Thyroid gland (tissue), 4 donors: Measurements from ENCODE around the gene CTNNBL1. TPM values are rescaled to one million over a fixed set of nuclear protein-coding genes. Genes with fewer than 3 reads are reported as not detected.
"Not testable (repeated sequence)": the region's sequence is repeated elsewhere in the genome, so short reads cannot be mapped to it uniquely, and the experiment has no call there.

Source experiments
- DNase-seq, 2 donors: peaks; one replicate each; pipeline ENCODE4 v3.0.0-alpha.2; 2019
- H3K27ac ChIP-seq, 3 donors: fragments of 200-600 bp; sonication (generic); 1 replicate in 2 of 3; 2 replicates in 1 of 3; pipeline ENCODE4 v1.5.1; 2016 to 2019; ENCODE audit warnings: mild to moderate bottlenecking in 1 of 3, moderate library complexity in 1 of 3
- H3K27me3 ChIP-seq: fragments of 200-600 bp; sonication (generic); one replicate; pipeline ENCODE4 v1.5.1; 2019
- H3K36me3 ChIP-seq, 2 donors: fragments of 200-600 bp; sonication (generic); one replicate each; pipeline ENCODE4 v1.5.1; 2016 to 2019
- H3K4me1 ChIP-seq, 2 donors: fragments of 200-600 bp; sonication (generic); one replicate each; pipeline ENCODE4 v1.5.1; 2017 to 2019
- H3K4me3 ChIP-seq, 3 donors: fragments of 200-600 bp; sonication (generic); replicated peaks in 1 of 3; 1 replicate in 2 of 3; 2 replicates in 1 of 3; pipeline ENCODE4 v1.5.1; 2016; ENCODE audit warnings: mild to moderate bottlenecking in 1 of 3
- H3K9me3 ChIP-seq: fragments of 200-600 bp; sonication (generic); one replicate; pipeline ENCODE4 v1.5.1; 2017
- POLR2A ChIP-seq, 2 donors: fragments of 450-650 bp; IDR thresholded peaks; one replicate each; pipeline ENCODE4 v1.6.1; 2017; ENCODE audit warnings: antibody characterized with exemption in 2 of 2, mild to moderate bottlenecking in 2 of 2, moderate library complexity in 1 of 2
- whole genome bisulfite sequencing, 2 donors: methylation state at CpG; one replicate each; pipeline ENCODE4 v1.1.5; 2017; 5-methylcytosine and 5-hydroxymethylcytosine counted together
- intact Hi-C: fragments of 100-400 bp; cut with DNase I; formaldehyde crosslinking; loops from one replicate; pipeline ENCODE4 v1.15.1; 2023
- total RNA-seq, 4 donors: library from RNA; depleted of rRNA; stranded (reverse); fragments of >200 nt; gene quantifications; one replicate each; pipeline ENCODE4 v1.2.3, GENCODE V29; 2016
- TF ChIP-seq, protein P1 (sequence below), 6 experiments: fragments of 200-600 bp in 3 of 6; fragments of 450-650 bp in 3 of 6; sonication (generic) in 3 of 6; IDR thresholded peaks; one replicate each; pipeline ENCODE4 v1.5.1; 2016 to 2019; ENCODE audit warnings: antibody characterized with exemption in 6 of 6, mild to moderate bottlenecking in 2 of 6, inconsistent platforms in 1 of 6, moderate library complexity in 1 of 6

CTNNBL1 gene
- total RNA-seq, 4 donors from 2014 or later = 22.3 to 31.2 (median 24.6) TPM

- TF ChIP-seq POLR2A (IDR thresholded peaks at IDR 0.05) = no peak
- TF ChIP-seq, protein P1, sequence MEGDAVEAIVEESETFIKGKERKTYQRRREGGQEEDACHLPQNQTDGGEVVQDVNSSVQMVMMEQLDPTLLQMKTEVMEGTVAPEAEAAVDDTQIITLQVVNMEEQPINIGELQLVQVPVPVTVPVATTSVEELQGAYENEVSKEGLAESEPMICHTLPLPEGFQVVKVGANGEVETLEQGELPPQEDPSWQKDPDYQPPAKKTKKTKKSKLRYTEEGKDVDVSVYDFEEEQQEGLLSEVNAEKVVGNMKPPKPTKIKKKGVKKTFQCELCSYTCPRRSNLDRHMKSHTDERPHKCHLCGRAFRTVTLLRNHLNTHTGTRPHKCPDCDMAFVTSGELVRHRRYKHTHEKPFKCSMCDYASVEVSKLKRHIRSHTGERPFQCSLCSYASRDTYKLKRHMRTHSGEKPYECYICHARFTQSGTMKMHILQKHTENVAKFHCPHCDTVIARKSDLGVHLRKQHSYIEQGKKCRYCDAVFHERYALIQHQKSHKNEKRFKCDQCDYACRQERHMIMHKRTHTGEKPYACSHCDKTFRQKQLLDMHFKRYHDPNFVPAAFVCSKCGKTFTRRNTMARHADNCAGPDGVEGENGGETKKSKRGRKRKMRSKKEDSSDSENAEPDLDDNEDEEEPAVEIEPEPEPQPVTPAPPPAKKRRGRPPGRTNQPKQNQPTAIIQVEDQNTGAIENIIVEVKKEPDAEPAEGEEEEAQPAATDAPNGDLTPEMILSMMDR (IDR thresholded peaks at IDR 0.05) = no peak
- H3K27ac ChIP-seq = no peak overlapping the region
- no peak for DNase-seq
- H3K36me3 ChIP-seq = no peaks in the 10 kb centered on the region
- H3K27me3 ChIP-seq = no peaks in the 10 kb centered on the region
- WGBS, 2 donors = 67 to 80% methylated on average over 6 of the region's 6 CpGs
- intact Hi-C loops = no loop called here
- H3K4me1 ChIP-seq = no peaks in the 10 kb centered on the region
- no peaks in the 10 kb centered on the region for H3K9me3 ChIP-seq
- no peak overlapping the region for H3K4me3 ChIP-seq
These were observed 32.3 kb upstream of the CTNNBL1 start for GRCh38 chr20:37661519-37661918.

GRCh38 chr20:37662308-37662707, 31.5 kb upstream of the CTNNBL1 start:
- no peak for DNase-seq
- WGBS, 2 donors = 67 to 73% methylated on average over 3 of the region's 3 CpGs
- Histone ChIP-seq H3K4me1 (no peaks in the 10 kb centered on the region), H3K27me3 (no peaks in the 10 kb centered on the region), H3K27ac (no peak overlapping the region), H3K36me3 (no peaks in the 10 kb centered on the region), H3K9me3 (no peaks in the 10 kb centered on the region), H3K4me3 (no peak overlapping the region)
- no peak for TF ChIP-seq POLR2A (IDR thresholded peaks at IDR 0.05)
- TF ChIP-seq, protein P1 (IDR thresholded peaks at IDR 0.05) = no peak
- intact Hi-C loops = no loop called here

- H3K4me3 ChIP-seq, H3K36me3 ChIP-seq, H3K27me3 ChIP-seq, H3K4me1 ChIP-seq, H3K27ac ChIP-seq, DNase-seq, intact Hi-C loops, H3K9me3 ChIP-seq: not testable (repeated sequence)
- WGBS, 2 donors = 92 to 93% methylated on average over 4 of the region's 4 CpGs
These were observed 29.2 kb upstream of the CTNNBL1 start for GRCh38 chr20:37664595-37664994.

- intact Hi-C loops = no loop called here
- H3K4me1 ChIP-seq = no peaks in the 10 kb centered on the region
- no peak overlapping the region for H3K4me3 ChIP-seq
- no peak overlapping the region for H3K27ac ChIP-seq
- 86 to 90% methylated on average over 9 of the region's 9 CpGs for WGBS, 2 donors
- peaks cover 3% of the 10 kb centered on the region for H3K27me3 ChIP-seq
- no peak for DNase-seq
- no peaks in the 10 kb centered on the region for H3K36me3 ChIP-seq
- H3K9me3 ChIP-seq = no peaks in the 10 kb centered on the region
- no peak for TF ChIP-seq POLR2A (IDR thresholded peaks at IDR 0.05)
- TF ChIP-seq, protein P1 (IDR thresholded peaks at IDR 0.05) = no peak
These were observed 25.7 kb upstream of the CTNNBL1 start for GRCh38 chr20:37668166-37668565.

GRCh38 chr20:37669062-37669772, 24.6 kb upstream of the CTNNBL1 start:
- 46 to 49% methylated on average over 2 of the region's 2 CpGs for WGBS, 2 donors
- H3K27me3 ChIP-seq = peaks cover 3% of the 10 kb centered on the region
- no peak overlapping the region for H3K4me3 ChIP-seq
- no peak for TF ChIP-seq POLR2A (IDR thresholded peaks at IDR 0.05)
- TF ChIP-seq, protein P1 (IDR thresholded peaks at IDR 0.05) = no peak
- H3K27ac ChIP-seq = no peak overlapping the region
- H3K4me1 ChIP-seq = no peaks in the 10 kb centered on the region
- no peaks in the 10 kb centered on the region for H3K9me3 ChIP-seq
- H3K36me3 ChIP-seq = no peaks in the 10 kb centered on the region
- DNase-seq = no peak
- intact Hi-C loops = no loop called here
